ENCODE results near the gene WBP2.

DNA sequence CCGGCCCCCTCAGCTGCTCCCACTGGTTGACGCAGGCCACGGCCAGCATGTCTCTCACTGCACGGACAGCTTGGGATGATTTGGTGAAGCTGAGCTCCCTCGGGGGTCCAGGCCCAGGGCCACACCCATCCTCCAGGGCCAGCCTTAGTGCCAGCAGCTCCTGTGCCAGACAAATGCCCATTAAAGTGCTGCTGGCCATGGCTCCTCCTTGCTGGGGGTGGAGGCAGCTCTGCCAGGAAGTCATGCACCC, 20.7 kb upstream of the WBP2 start:
- TF ChIP-seq, protein P1, sequence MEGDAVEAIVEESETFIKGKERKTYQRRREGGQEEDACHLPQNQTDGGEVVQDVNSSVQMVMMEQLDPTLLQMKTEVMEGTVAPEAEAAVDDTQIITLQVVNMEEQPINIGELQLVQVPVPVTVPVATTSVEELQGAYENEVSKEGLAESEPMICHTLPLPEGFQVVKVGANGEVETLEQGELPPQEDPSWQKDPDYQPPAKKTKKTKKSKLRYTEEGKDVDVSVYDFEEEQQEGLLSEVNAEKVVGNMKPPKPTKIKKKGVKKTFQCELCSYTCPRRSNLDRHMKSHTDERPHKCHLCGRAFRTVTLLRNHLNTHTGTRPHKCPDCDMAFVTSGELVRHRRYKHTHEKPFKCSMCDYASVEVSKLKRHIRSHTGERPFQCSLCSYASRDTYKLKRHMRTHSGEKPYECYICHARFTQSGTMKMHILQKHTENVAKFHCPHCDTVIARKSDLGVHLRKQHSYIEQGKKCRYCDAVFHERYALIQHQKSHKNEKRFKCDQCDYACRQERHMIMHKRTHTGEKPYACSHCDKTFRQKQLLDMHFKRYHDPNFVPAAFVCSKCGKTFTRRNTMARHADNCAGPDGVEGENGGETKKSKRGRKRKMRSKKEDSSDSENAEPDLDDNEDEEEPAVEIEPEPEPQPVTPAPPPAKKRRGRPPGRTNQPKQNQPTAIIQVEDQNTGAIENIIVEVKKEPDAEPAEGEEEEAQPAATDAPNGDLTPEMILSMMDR (conservative IDR thresholded peaks at IDR 0.05; ENCODE audit: low read depth, low read length), result no peak
- no peak for TF ChIP-seq EZH2 (IDR thresholded peaks at IDR 0.05; ENCODE audit: low read length, unreplicated experiment)
- TF ChIP-seq EZH2phosphoT487 (IDR thresholded peaks at IDR 0.05; ENCODE audit: borderline replicate concordance, low read length), result no peak
